ENCODE results near the gene SATB2.

SATB2 gene

DNA sequence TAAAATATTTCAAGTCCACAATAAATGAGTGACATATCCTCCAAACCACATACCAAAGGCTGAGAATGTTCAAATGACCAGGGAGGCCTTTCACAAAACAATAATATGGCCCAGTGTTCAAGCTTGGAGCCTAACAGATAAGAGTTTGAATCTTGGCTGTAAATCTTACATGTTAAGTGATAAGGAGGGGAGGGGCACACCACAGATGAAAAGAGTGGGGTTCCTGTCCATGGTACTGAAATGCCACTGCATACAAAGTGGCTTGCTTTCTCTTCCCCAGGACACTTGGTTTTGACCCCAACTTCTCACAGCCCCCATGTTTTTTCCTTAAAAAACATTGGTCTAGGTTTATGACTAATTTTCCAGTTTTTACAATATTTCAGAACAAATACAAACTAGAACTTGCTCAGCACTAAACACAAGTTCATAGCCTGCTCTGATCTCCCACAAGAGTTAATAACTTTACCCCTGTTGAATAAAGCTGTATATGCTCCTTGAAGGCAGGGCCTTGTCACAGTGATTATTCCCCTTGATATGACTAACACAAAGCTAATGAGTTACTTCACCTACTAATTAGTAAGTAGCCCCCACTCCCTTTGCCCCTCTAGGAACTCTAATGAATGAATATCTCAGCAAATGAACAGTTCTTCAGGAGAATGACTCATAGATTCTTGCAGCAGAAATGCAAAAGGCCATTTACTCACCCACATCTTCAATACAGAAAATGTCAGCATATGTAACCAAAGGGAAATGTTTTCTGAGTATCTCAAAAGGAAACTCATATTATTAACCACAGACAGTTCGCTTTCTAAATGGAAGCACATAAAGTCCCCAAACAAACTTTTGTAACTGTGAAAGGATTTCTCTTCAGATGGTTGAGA is 142.2 kb downstream of the SATB2 start:
- no peak for DNase-seq

DNA sequence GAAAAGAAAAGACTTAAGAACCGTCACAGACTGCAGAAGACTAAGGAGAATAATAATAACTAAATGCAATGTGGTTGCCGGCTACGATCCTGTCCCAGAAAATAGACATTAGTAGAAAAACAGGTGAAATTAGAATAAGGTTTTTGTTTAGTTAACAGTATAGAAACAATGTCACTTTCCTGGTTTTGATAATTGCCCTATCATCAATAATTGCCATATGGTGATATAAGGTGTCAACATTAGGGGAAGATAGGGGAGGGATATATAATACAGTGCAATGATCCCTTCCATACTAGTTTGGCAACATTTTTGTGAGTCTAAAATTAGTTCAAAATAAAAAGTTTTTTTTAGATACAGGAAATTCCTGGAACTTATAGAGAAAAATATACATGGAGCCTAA is 144.8 kb downstream of the SATB2 start:
- no peak for DNase-seq

GRCh38 chr2:199310771-199311585 is 146.8 kb downstream of the SATB2 start:
- peak; percentile 74 for DNase-seq

DNA sequence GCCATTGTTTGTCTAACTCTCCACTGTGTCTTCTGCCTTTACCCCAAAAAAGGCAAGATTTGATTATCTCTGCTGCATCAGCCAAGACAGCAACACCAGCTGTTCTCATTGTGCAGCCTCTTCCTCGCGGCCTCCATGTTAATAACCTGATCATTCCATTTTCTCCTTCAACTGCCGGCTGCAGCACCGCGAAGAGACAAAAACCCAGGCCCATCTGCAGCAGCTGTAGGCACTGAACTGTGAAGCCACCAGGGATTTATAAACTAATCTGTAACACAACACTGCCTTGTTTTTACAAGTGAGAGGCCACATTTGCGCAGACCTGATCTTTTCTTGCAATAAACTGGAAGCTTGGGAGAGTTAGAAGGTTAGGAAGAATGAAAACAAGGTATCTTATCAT is 147.8 kb downstream of the SATB2 start:
- peak; percentile 51 for DNase-seq

- peak; percentile 3 for DNase-seq
Measured at GRCh38 chr2:199309411-199309810, 148.3 kb downstream of the SATB2 start.

GRCh38 chr2:199308567-199308966 is 149.2 kb downstream of the SATB2 start:
- no peak for DNase-seq

- DNase-seq = no peak
Measured at GRCh38 chr2:199307461-199307860, 150.3 kb downstream of the SATB2 start.

DNA sequence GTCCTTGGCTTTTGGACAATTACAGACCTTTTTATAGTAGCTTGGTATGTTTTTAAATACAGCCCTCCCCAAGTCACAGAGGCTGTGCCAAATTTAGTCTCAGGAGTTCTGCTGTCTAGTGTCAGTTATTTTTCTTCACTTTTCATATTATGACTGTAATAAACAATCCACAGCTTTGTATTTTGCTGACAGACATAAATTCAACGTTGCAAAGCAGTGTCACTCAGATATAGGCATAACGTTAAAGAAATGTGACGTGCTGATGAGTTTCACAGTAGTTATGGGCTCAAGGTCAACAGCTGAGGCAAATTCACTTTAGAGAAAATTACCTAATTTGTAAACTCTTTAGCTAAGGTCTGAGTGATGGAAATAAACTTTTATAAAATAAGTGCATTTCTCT is 151.6 kb downstream of the SATB2 start:
- no peak for DNase-seq

GRCh38 chr2:199303728-199304177 is 154.0 kb downstream of the SATB2 start:
- no peak for DNase-seq

DNA sequence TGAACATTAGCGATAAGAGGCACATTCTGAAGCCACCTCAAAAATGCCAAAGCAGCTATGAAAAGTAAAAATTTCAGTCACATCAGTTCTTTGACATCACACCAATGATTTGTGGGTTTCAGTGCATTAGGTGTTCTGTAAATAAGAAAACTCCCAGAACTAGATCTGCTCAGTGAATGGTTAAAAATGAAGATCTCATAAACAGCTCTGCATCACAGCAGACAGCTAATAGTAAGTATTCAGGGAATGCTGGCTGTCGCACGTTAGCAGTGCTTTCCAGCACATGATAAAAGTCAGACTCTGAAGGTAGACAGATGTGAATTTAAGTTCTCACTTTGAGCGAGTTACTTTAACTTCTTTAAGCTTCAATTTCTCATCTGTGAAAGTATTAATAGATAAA is 154.9 kb downstream of the SATB2 start:
- no peak for DNase-seq

- DNase-seq = no peak
Measured at GRCh38 chr2:199288424-199288823, 169.3 kb downstream of the SATB2 start.

- DNase-seq = no peak
Measured at GRCh38 chr2:199282309-199282708, 175.4 kb downstream of the SATB2 start.

DNA sequence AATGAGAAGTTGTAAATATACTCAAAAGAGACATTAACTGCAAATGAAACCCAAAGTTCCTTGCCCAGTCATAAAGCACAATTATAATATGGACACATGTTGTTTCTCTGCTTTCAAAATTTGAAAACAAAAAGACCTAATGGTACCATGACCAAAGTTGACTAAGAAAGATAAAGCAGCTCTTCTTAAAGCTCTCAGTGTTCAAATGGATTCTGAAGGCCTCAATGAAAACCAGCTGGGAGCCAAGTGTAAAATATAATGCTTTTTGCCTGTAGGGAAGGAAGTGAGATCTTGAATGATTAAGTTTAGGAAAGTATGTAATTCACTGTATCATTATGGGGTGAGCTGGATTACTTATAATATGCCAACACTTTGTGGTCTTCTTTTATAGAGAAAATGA is 178.6 kb downstream of the SATB2 start:
- DNase-seq = no peak

GRCh38 chr2:199278099-199278498 is 179.6 kb downstream of the SATB2 start:
- no peak for DNase-seq

GRCh38 chr2:199273042-199273511 is 184.7 kb downstream of the SATB2 start:
- no peak for DNase-seq

GRCh38 chr2:199261936-199262335 is 195.8 kb downstream of the SATB2 start:
- DNase-seq = no peak

DNA sequence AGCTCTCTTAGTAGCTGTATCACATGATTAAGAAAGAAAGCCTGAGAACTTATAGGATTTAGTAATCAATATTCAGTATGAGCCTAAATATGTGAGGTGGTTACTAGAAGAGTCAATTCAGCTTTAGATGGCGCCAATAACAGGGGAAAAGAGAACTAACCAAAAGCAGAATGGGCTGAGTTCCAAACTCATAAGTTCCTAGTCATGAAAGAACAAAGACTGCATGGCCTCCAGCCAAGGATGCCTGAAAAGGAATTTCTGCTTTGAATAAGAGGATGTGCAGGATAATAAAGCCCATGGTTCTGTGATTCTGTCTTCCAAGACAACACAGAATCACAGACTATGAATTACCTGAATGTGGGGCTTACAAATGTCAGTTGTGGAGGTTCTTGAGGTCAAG is 196.5 kb downstream of the SATB2 start:
- DNase-seq = peak; percentile 4

DNA sequence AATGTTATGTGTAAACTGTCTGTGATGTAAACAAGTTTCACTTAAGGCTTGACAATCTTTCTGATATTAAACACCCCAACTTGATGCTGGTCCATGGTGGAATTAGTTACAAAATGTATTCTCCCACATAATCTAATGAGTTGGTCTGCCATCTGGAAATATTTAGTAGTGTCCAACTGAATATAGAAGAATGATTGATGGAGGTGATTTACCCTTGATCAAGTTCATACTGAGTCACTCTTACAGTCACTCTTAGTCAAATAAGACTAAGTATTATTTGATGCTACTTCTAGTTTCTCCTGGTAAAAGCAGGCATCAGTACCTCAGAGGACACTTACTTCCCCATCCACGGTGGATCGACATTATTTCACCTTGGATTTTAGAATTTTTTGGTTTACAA is 198.1 kb downstream of the SATB2 start:
- no peak for DNase-seq

GRCh38 chr2:199258291-199258690 is 199.4 kb downstream of the SATB2 start:
- no peak for DNase-seq

DNA sequence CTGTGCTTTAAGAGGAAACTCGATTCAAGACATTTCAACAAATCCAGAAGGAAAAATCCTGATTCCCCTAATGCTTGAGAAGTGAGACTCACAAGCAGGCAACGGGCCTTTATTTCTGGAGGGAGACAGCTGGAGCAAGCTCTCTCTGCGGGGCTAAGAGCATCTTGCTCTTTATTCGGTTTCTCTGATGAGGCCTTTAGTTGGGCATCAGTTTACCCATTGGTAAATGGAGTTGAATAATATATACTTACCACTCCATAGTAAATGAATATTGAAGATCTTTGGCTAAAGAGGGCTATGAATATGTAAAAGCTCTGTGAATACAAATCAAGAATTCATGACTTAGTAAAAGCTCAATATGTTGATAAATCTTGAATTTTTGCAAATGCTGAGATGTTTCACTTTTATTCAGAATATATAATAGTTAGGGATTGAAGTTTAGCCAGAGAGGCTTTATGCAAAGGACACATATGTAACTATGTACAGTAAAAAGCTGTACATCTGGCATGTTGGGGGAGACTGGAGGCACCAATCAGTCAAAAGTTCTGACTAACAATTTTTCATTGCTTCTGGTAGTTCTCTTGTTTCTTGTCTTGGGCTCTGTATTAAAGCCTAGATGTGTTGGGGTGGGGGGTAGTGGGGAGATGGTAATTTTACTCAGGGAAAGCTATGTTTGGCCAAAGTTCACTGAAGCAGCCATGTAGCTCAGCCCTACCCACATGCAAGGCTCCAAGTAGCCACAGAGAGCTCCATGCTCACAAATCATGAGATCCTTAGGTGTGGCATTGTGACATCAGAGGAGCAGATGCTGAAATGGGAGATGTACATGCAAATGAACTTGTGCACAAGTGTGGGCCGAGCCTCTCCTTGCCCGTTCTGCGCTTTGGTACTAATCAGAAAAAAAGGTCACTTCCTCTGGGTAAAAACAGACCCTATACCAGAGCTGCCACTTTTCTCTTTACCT is 200.2 kb downstream of the SATB2 start:
- no peak for DNase-seq

DNA sequence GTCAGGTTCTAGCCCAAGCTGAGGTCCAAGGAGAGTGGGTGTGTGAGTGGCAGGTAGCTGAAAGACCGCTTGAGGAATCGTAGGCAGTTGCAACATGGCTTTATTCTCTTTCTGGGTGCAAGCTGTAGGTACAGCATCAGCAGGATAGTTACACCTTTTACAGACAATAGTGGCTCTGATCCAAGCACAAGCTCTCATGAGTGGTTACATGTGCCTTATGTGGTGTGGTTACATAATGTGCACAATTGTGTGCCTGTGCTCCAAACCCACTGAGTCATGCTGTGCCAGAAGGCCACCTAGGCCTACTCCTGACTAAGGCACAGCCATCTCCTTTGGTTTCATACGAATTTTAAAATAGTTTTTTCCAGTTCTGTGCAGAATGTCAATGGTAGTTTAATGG is 227.6 kb downstream of the SATB2 start:
- no peak for DNase-seq

All from NCI-H2029 (cell line).